HCT116 (cell line): Measurements from ENCODE around the gene MSMO1. TPM values are rescaled to one million over a fixed set of nuclear protein-coding genes. Genes with fewer than 3 reads are reported as not detected.

Experiments
- ATAC-seq: fragments of 200-7000 bp; cut with Tn5 transposase; 2 replicates; pipeline ENCODE4 v1.9.1; 2020; ENCODE audit warnings: mild to moderate bottlenecking, moderate library complexity
- BruUV-seq: library from RNA; stranded (reverse); fragments of 400-500 nt; replicated peaks from 2 replicates; lab custom pipeline; 2021; lab: Mats Ljungman, UMichigan
- CTCF ChIA-PET: fragments of 300-600 bp; sonication (Branson Sonifier 250); formaldehyde crosslinking; loops from one replicate; lab custom pipeline; 2021; ENCODE audit warnings: antibody characterized with exemption; lab: Charles Lee
- POLR2A ChIA-PET: fragments of 300-600, 350-600 bp; sonication (Branson Sonifier 250); formaldehyde crosslinking; loops from one replicate; lab custom pipeline; 2021; ENCODE audit warnings: antibody characterized with exemption; lab: Charles Lee
- RAD21 ChIA-PET, 2 experiments: fragments of 300-600 bp; sonication (Branson Sonifier 250); formaldehyde crosslinking; loops; one replicate each; lab custom pipeline; 2023; ENCODE audit warnings: low total read pairs in 2 of 2; ENCODE audit not compliant: uncharacterized antibody in 2 of 2, unreplicated experiment in 2 of 2, low non-redundant PET in 1 of 2; lab: Charles Lee
- DNase-seq: peaks from one replicate; pipeline ENCODE4 v3.0.0-alpha.2; 2010; ENCODE audit warnings: low read depth, low spot score
- H2AFZ ChIP-seq: fragments of 200-600 bp; shearing (Covaris generic), sonication (generic); 2 replicates; pipeline ENCODE4 v1.6.1; 2017; ENCODE audit warnings: low read depth, mixed run types, mixed read lengths, antibody characterized with exemption, low read length; ENCODE audit not compliant: poor library complexity, severe bottlenecking
- H3K27ac ChIP-seq: 2 replicates; pipeline ENCODE4 v1.5.1; 2012; ENCODE audit warnings: low read depth, low read length
- H3K27me3 ChIP-seq: fragments of 200-600 bp; sonication (generic); 2 replicates; pipeline ENCODE4 v1.6.1; 2016; ENCODE audit warnings: mixed run types, low read length, mixed read lengths; ENCODE audit not compliant: insufficient read depth
- H3K36me3 ChIP-seq, 2 experiments: fragments of 200-500 bp in 1 of 2; fragments of 200-600 bp in 1 of 2; sonication (Bioruptor generic) in 1 of 2; sonication (generic) in 1 of 2; 2 replicates each; pipeline versions ENCODE4 v1.5.1 to v1.6.1; 2014 to 2016; ENCODE audit warnings: low read length in 2 of 2, inconsistent platforms in 1 of 2, mixed read lengths in 1 of 2, mixed run types in 1 of 2; ENCODE audit not compliant: insufficient read depth in 2 of 2, control insufficient read depth in 1 of 2
- H3K4me1 ChIP-seq, 2 experiments: fragments of 200-600 bp in 1 of 2; sonication (generic) in 1 of 2; 2 replicates each; pipeline versions ENCODE4 v1.5.1 to v1.6.1; 2012 to 2017; ENCODE audit warnings: low read length in 2 of 2, inconsistent platforms in 1 of 2, mild to moderate bottlenecking in 1 of 2, mixed read lengths in 1 of 2, mixed run types in 1 of 2, moderate library complexity in 1 of 2; ENCODE audit not compliant: insufficient read depth in 2 of 2, control insufficient read depth in 1 of 2
- H3K4me2 ChIP-seq: fragments of 200-600 bp; sonication (generic); 2 replicates; pipeline ENCODE4 v1.6.1; 2017; ENCODE audit warnings: mixed run types, low read length, mixed read lengths
- H3K4me3 ChIP-seq, 2 experiments: fragments of 200-600 bp in 1 of 2; sonication (generic) in 1 of 2; replicated peaks in 1 of 2; 2 replicates each; pipeline ENCODE4 v1.5.1; 2011 to 2016; ENCODE audit warnings: low read length in 2 of 2, control low read depth in 1 of 2, low read depth in 1 of 2, mild to moderate bottlenecking in 1 of 2, mixed read lengths in 1 of 2, mixed run types in 1 of 2
- H3K79me2 ChIP-seq: fragments of 200-600 bp; sonication (generic); 2 replicates; pipeline ENCODE4 v1.6.1; 2017; ENCODE audit warnings: mild to moderate bottlenecking, mixed run types, low read length, moderate library complexity, mixed read lengths; ENCODE audit not compliant: insufficient read depth
- H3K9ac ChIP-seq: fragments of 200-600 bp; sonication (generic); 2 replicates; pipeline ENCODE4 v1.6.1; 2016; ENCODE audit warnings: low read length, mixed read lengths
- H3K9me2 ChIP-seq: fragments of 200-600 bp; sonication (generic), shearing (Covaris generic); 2 replicates; pipeline ENCODE4 v1.6.1; 2017; ENCODE audit warnings: mixed run types, mild to moderate bottlenecking, moderate library complexity; ENCODE audit not compliant: insufficient read depth
- H3K9me3 ChIP-seq, 2 experiments: fragments of 200-500 bp in 1 of 2; fragments of 200-600 bp in 1 of 2; sonication (Bioruptor generic) in 1 of 2; sonication (generic) in 1 of 2; 2 replicates each; pipeline ENCODE4 v1.6.1; 2014 to 2017; ENCODE audit warnings: low read length in 2 of 2, mixed read lengths in 2 of 2, inconsistent platforms in 1 of 2, low read depth in 1 of 2, mild to moderate bottlenecking in 1 of 2, mixed run types in 1 of 2, moderate library complexity in 1 of 2; ENCODE audit not compliant: control insufficient read depth in 1 of 2, insufficient read depth in 1 of 2
- H4K20me1 ChIP-seq: fragments of 200-600 bp; sonication (generic), shearing (Covaris generic); 2 replicates; pipeline ENCODE4 v1.6.1; 2017; ENCODE audit warnings: mixed run types, mild to moderate bottlenecking, moderate library complexity; ENCODE audit not compliant: insufficient read depth
- ATF3 ChIP-seq: IDR thresholded peaks from 2 replicates; pipeline ENCODE4 v1.6.1; 2012
- CBX3 ChIP-seq: IDR thresholded peaks from 2 replicates; pipeline ENCODE4 v1.6.1; 2012; ENCODE audit warnings: low read depth
- CTCF ChIP-seq, 3 experiments: fragments of 200-600 bp in 1 of 3; sonication (generic) in 1 of 3; IDR thresholded peaks in 2 of 3; conservative IDR thresholded peaks in 1 of 3; 2 replicates each; pipeline ENCODE4 v1.5.1; 2012 to 2017; ENCODE audit warnings: low read depth in 2 of 3, low read length in 2 of 3, antibody characterized with exemption in 1 of 3, borderline replicate concordance in 1 of 3, control low read depth in 1 of 3, mild to moderate bottlenecking in 1 of 3, mixed read lengths in 1 of 3, mixed run types in 1 of 3, moderate library complexity in 1 of 3; ENCODE audit not compliant: insufficient read depth in 1 of 3
- EGR1 ChIP-seq: IDR thresholded peaks from 2 replicates; pipeline ENCODE4 v1.6.1; 2012; ENCODE audit warnings: low read depth
- ELF1 ChIP-seq: IDR thresholded peaks from 2 replicates; pipeline ENCODE4 v1.6.1; 2012; ENCODE audit warnings: low read depth, borderline replicate concordance
- EZH2 ChIP-seq: fragments of 200-600 bp; sonication (generic); IDR thresholded peaks from 2 replicates; pipeline ENCODE4 v1.6.1; 2017; ENCODE audit warnings: antibody characterized with exemption, mixed run types
- FOSL1 ChIP-seq: IDR thresholded peaks from 2 replicates; pipeline ENCODE4 v1.6.1; 2012; ENCODE audit warnings: low read depth
- JUND ChIP-seq: IDR thresholded peaks from 2 replicates; pipeline ENCODE4 v1.6.1; 2012
- MAX ChIP-seq: IDR thresholded peaks from 2 replicates; pipeline ENCODE4 v1.6.1; 2012
- POLR2A ChIP-seq: IDR thresholded peaks from 2 replicates; pipeline ENCODE4 v1.7.0; 2011; ENCODE audit warnings: borderline replicate concordance; ENCODE audit not compliant: insufficient read depth, insufficient read length; ENCODE audit errors: extremely low read depth
- POLR2AphosphoS5 ChIP-seq: IDR thresholded peaks from 2 replicates; pipeline ENCODE4 v1.6.1; 2011; ENCODE audit warnings: mild to moderate bottlenecking, low read depth, low read length, moderate library complexity
- RAD21 ChIP-seq: IDR thresholded peaks from 2 replicates; pipeline ENCODE4 v1.6.1; 2012; ENCODE audit warnings: low read depth, mild to moderate bottlenecking
- SP1 ChIP-seq: IDR thresholded peaks from 2 replicates; pipeline ENCODE4 v1.6.1; 2012; ENCODE audit warnings: low read depth
- SRF ChIP-seq: IDR thresholded peaks from 2 replicates; pipeline ENCODE4 v1.6.1; 2012; ENCODE audit warnings: low read depth
- TCF7L2 ChIP-seq: IDR thresholded peaks from 2 replicates; pipeline ENCODE4 v1.7.0; 2011; ENCODE audit warnings: borderline replicate concordance, inconsistent platforms; ENCODE audit not compliant: insufficient read depth, insufficient read length; ENCODE audit errors: extremely low read depth
- YY1 ChIP-seq: IDR thresholded peaks from 2 replicates; pipeline ENCODE4 v1.6.1; 2011; ENCODE audit warnings: low read length, low read depth, moderate library complexity, mild to moderate bottlenecking; ENCODE audit not compliant: insufficient replicate concordance; ENCODE audit errors: extremely low read depth
- ZFX ChIP-seq: fragments of 450-650 bp; IDR thresholded peaks from 2 replicates; pipeline ENCODE4 v1.6.1; 2017
- intact Hi-C: fragments of 100-400 bp; cut with micrococcal nuclease; formaldehyde crosslinking; loops from 2 replicates; pipeline ENCODE4 v1.10.0; 2022
- total RNA-seq: library from RNA; stranded (reverse); gene quantifications from one replicate; pipeline ENCODE4 v1.2.1, GENCODE V29; 2021; ENCODE audit not compliant: unreplicated experiment

The MSMO1 gene
- total RNA-seq, 1 experiment from 2014 or later, result 54.5 TPM

- Histone ChIP-seq H3K36me3 (no peaks in the 10 kb centered on the region), H4K20me1 (no peaks in the 10 kb centered on the region), H3K4me2 (peak within 1 kb of the TSS; percentile 87), H3K4me3 (peak within 1 kb of the TSS; percentile 47 to 67), H3K4me1 (peaks cover 10 to 25% of the 10 kb centered on the region in 2 experiments), H3K9me2 (no peaks in the 10 kb centered on the region), H3K27me3 (no peaks in the 10 kb centered on the region), H3K79me2 (no peaks in the 10 kb centered on the region), H3K9ac (peak within 1 kb of the TSS; percentile 55), H2AFZ (peak within 1 kb of the TSS; percentile 93), H3K27ac (peak within 1 kb of the TSS; percentile 54; the same call in 1 of the 2 replicates), H3K9me3 (no peaks in the 10 kb centered on the region)
- BruUV-seq, result no TSS peak
- intact Hi-C loops, result no loop called here
- peak; percentile 57 for DNase-seq
- ChIA-PET CTCF (no interaction called here), RAD21 (interaction anchor here in 1 of 2 experiments (0.8 kb wide), 1 partner anchor 11 kb away, joined by 3 read pairs; no protein-coding TSS in a partner anchor), POLR2A (interaction anchor here (0.5 to 1.8 kb wide), 9 partner anchors 9 to 339 kb away, joined by 3 to 5 read pairs (median 3); partner anchors contain the start of gene MSMO1)
- ATAC-seq, result peak; percentile 98
- TF ChIP-seq MAX, result peak; percentile 67
- no peak for TF ChIP-seq SRF
- peak; percentile 57 for TF ChIP-seq TCF7L2
- no peak for TF ChIP-seq ATF3
- TF ChIP-seq CTCF (IDR thresholded peaks at IDR 0.05 in 2 of 3, conservative IDR thresholded peaks at IDR 0.05 in 1 of 3; ENCODE audit: borderline replicate concordance in 1 of 3, insufficient read depth in 1 of 3, low read depth in 2 of 3, low read length in 2 of 3), result peak; percentile 12 to 47 (median 39); a peak in 4 of 6 replicates
- no peak for TF ChIP-seq EZH2
- peak; percentile 47; the same call in 1 of the 2 replicates for TF ChIP-seq ZFX
- peak; percentile 35 for TF ChIP-seq POLR2A
- TF ChIP-seq CBX3, result peak; percentile 78
- peak; percentile 39 for TF ChIP-seq RAD21
- TF ChIP-seq JUND, result peak; percentile 68
- no peak for TF ChIP-seq FOSL1
- no peak for TF ChIP-seq YY1
- peak; percentile 45; the same call in 1 of the 2 replicates for TF ChIP-seq SP1
- no peak for TF ChIP-seq ELF1
- TF ChIP-seq EGR1, result peak; percentile 44; the same call in 1 of the 2 replicates
- peak; percentile 79 for TF ChIP-seq POLR2AphosphoS5
Measured at GRCh38 chr4:165378745-165379677, 51.5 kb downstream of the MSMO1 start, which contains the start of gene CPE. Gene CPE, plus strand, starts transcription at chr4:165379008. Its CDS starts 214 bp downstream, at chr4:165379222.
